Measurements from ENCODE around the gene TMEM51. TPM values are rescaled to one million over a fixed set of nuclear protein-coding genes. Genes with fewer than 3 reads are reported as not detected.

TMEM51 gene
- total and polyA plus RNA-seq, 9 of the 15 experiments (the other 6 are each of a cell fraction or from before 2014, with no cell fraction given), result 0.06 to 1.4 (median 0.58) TPM

DNA sequence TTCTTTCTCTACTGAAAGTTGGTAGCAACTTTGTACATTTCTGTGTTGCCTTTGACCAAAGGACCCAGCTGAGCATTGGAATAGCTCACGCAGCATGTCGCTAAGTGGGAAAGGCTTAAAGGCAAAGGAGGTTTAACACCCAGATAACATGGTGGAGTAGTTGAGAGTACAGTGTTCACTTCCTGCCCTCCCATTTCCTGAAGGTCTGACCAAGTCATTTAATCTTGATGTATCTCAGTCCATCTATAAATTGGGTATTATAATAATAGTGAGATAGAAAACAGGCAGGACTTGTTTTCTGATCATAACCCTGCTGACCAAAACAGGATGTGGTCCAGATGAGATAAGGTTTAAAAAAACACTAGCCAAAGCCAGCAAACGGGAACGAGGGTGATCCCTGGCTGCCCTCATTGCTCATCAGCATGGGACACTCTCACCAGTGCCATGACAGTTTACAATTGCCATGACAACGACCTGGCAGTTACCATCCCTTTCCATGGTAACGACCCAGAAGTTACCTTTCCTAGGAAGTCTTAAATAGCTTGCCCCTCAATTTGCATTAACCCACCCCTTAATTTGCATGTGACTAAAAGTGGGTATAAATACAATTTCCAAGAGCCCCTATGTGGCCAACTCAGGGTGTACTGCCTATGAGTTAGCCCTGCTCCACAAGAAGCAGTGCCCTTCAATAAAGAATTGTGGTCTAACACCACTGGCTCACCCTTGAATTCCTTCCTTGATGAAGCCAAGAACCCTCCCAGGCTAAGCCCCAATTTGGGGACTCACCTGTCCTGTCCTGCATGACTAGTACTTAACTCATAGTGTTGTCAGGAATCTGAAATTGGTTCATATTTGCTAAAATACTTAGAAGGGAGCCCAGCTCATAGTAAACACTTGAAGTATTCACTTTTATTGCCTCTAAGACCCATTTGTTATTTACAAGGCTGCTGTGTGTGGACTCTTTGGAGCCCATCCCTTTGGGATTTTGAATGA, 65.0 kb downstream of the TMEM51 start (continued):
- TF ChIP-seq DPF2 (IDR thresholded peaks at IDR 0.05) (peak; percentile 71; the same call in 1 of the 2 replicates), NFRKB (IDR thresholded peaks at IDR 0.05; ENCODE audit: low read depth) (0 out of 2 replicates have a peak, but pooled peaks have one; percentile 42), HDAC3 (IDR thresholded peaks at IDR 0.05; ENCODE audit: borderline replicate concordance, partially characterized antibody) (no peak), LEF1 (IDR thresholded peaks at IDR 0.05) (0 out of 2 replicates have a peak, but pooled peaks have one; percentile 20), RAD21 (CRISPR knock-in tag; conservative IDR thresholded peaks at IDR 0.05 in 1 of 2, IDR thresholded peaks at IDR 0.05 in 1 of 2) (peak in 1 of 2 experiments; percentile 14; a peak in 2 of 4 replicates), ARID1B (IDR thresholded peaks at IDR 0.05) (peak; percentile 62), GATAD2B (IDR thresholded peaks at IDR 0.05; ENCODE audit: borderline replicate concordance) (peak; percentile 15; the same call in 1 of the 2 replicates), CREM (IDR thresholded peaks at IDR 0.05; ENCODE audit: low read depth) (peak; percentile 93), SPI1 (IDR thresholded peaks at IDR 0.05; ENCODE audit: borderline replicate concordance, low read depth, low read length) (peak; percentile 61; the same call in 1 of the 2 replicates), L3MBTL2 (IDR thresholded peaks at IDR 0.05) (0 out of 2 replicates have a peak, but pooled peaks have one; percentile 30), EP300 (IDR thresholded peaks at IDR 0.05; ENCODE audit: low read length) (peak; percentile 70), ATF1 (CRISPR knock-in tag; IDR thresholded peaks at IDR 0.05) (no peak), ATF1 (tag; IDR thresholded peaks at IDR 0.05) (peak; percentile 59), GABPA (tag; conservative IDR thresholded peaks at IDR 0.05; ENCODE audit: low read depth) (peak; percentile 83), ZNF311 (CRISPR knock-in tag; IDR thresholded peaks at IDR 0.05) (0 out of 2 replicates have a peak, but pooled peaks have one; percentile 40), TAL1 (IDR thresholded peaks at IDR 0.05) (peak; percentile 4; the same call in 1 of the 2 replicates), ZBTB9 (CRISPR knock-in tag; IDR thresholded peaks at IDR 0.05) (peak; percentile 8; the same call in 1 of the 2 replicates), RBFOX2 (IDR thresholded peaks at IDR 0.05; ENCODE audit: low read depth, low read length) (no peak)
- TF ChIP-seq, protein P1, sequence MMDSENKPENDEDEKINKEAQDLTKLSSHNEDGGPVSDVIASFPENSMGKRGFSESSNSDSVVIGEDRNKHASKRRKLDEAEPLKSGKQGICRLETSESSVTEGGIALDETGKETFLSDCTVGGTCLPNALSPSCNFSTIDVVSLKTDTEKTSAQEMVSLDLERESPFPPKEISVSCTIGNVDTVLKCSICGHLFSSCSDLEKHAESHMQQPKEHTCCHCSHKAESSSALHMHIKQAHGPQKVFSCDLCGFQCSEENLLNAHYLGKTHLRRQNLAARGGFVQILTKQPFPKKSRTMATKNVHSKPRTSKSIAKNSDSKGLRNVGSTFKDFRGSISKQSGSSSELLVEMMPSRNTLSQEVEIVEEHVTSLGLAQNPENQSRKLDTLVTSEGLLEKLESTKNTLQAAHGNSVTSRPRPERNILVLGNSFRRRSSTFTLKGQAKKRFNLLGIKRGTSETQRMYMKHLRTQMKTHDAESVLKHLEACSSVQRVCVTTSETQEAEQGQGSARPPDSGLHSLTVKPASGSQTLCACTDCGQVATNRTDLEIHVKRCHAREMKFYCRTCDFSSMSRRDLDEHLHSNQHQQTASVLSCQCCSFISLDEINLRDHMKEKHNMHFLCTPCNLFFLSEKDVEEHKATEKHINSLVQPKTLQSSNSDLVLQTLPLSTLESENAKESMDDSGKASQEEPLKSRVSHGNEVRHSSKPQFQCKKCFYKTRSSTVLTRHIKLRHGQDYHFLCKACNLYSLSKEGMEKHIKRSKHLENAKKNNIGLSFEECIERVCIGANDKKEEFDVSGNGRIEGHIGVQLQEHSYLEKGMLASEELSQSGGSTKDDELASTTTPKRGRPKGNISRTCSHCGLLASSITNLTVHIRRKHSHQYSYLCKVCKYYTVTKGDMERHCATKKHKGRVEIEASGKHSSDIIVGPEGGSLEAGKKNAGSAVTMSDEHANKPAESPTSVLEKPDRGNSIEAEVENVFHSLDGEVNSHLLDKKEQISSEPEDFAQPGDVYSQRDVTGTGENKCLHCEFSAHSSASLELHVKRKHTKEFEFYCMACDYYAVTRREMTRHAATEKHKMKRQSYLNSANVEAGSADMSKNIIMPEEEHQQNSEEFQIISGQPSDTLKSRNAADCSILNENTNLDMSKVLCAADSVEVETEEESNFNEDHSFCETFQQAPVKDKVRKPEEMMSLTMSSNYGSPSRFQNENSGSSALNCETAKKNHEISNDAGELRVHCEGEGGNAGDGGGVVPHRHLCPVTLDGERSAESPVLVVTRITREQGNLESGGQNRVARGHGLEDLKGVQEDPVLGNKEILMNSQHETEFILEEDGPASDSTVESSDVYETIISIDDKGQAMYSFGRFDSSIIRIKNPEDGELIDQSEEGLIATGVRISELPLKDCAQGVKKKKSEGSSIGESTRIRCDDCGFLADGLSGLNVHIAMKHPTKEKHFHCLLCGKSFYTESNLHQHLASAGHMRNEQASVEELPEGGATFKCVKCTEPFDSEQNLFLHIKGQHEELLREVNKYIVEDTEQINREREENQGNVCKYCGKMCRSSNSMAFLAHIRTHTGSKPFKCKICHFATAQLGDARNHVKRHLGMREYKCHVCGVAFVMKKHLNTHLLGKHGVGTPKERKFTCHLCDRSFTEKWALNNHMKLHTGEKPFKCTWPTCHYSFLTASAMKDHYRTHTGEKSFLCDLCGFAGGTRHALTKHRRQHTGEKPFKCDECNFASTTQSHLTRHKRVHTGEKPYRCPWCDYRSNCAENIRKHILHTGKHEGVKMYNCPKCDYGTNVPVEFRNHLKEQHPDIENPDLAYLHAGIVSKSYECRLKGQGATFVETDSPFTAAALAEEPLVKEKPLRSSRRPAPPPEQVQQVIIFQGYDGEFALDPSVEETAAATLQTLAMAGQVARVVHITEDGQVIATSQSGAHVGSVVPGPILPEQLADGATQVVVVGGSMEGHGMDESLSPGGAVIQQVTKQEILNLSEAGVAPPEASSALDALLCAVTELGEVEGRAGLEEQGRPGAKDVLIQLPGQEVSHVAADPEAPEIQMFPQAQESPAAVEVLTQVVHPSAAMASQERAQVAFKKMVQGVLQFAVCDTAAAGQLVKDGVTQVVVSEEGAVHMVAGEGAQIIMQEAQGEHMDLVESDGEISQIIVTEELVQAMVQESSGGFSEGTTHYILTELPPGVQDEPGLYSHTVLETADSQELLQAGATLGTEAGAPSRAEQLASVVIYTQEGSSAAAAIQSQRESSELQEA (IDR thresholded peaks at IDR 0.05; ENCODE audit: low read depth), result no peak
